NOMO-1 treated with dmso at 0.1 percent for 144 hours (cell line): ENCODE results near the gene FAM83F.
A peak's percentile ranks its signal among the peaks of the same experiment; 100 is the strongest.
"Not testable (repeated sequence)": the region's sequence is repeated elsewhere in the genome, so short reads cannot be mapped to it uniquely, and the experiment has no call there.

ENCODE experiments used
- DNase-seq: peaks from one replicate; lab custom pipeline; 2025; ENCODE audit not compliant: unreplicated experiment; lab: John Stamatoyannopoulos, UW

Gene FAM83F

GRCh38 chr22:39992894-39993293 lies 1.9 kb upstream of the FAM83F start:
- not testable (repeated sequence) for DNase-seq

- DNase-seq, result no peak
These were observed 651 bp upstream of the FAM83F start for GRCh38 chr22:39994041-39994565.

DNA sequence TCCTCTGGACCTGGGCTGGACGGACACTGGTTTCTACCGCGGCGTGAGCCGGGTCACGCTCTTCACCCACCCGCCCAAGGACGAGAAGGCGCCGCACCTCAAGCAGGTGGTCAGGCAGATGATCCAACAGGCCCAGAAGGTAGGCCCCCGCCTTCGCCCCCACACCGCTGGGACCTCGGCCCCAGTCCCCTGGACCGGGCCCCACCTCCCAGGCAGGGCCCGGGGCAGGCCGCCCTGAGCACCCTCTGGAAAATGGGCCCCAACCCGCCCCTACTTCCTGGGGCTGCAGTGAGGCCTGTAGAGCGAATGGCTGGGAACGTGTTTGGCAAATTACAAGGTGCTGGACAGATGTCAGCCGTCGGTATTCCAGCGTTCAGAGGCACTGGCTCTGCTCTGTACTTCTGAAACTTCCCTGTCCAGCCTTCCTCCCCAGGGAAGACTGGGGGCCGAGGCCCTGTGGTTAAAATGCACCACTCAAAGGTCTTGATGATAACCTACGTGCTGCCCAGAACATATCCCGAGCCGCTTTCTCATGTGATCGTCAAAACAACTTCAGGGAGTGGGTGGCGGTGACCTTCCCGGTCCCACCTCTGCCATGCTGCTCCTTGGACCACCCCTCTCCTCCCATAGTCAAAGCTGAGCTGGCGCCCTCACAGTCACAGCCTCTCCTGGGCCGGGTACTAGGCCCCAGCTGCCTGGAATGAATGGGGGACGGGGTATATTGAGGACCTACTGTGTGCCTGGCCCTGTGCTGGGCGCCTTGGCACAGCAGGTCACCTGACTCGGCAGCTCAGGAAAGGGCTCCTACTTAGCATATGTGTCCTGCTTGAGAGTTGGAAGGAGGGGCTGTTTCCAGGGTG lies 869 bp downstream of the FAM83F start:
- DNase-seq, result no peak

GRCh38 chr22:39996732-39997131 lies 2.0 kb downstream of the FAM83F start:
- DNase-seq, result no peak

DNA sequence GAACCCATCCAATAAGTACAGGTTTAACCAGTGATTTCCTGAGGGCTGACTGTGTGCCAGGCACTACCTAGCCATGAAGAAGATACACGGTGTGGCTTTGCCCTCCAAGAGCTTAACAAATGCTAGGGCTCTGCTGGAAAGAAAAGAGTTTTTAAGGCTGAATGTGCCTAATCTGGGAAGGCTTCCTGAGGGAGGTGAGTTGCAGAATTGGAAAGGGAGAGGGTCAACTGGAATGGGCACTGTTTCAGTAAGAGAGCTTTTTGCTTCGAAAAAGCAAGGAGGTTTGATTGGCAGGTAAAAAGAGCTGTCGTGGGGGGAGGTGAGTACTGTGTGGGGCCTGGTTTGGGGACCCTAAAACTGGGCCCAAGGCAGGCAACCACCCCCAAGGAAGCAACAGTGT lies 2.7 kb downstream of the FAM83F start:
- no peak for DNase-seq

DNA sequence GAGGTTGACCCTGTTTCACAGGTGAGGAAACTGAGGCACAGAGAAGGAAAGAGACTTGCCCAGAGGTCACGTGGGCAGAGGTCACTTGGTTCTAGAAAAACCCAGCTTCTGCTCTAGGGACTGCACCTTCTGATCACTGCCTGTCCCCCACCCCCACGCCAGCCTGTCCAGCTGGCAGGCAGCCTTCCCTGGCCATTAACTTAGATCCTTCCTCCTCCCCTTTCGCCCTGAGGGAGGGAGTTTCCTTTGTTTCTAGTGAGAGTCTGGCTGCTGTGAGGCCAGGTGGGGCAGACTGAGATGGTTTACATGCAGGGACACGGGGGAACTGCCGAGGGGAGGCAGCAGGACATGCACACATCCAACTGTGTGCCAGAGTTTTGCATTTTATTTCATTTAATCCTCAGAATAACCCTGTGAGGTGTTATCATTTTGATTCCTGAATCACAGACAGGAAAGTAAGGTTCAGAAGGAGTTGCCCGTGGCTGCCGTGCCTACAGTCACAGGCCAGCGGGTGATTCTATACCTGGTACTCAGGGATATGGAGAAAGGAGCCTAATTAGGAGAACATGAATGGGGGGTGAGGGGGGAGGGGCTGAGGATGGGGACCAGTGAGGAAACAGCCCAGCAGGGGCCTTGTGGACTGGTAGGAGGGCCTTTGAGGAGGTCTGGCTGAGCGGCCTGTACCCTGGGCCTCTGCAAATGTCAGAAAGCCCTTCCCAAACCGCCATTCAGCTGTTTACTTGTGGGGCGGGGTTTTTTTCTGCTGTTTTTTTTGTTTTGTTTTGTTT lies 3.4 kb downstream of the FAM83F start:
- no peak for DNase-seq

DNA sequence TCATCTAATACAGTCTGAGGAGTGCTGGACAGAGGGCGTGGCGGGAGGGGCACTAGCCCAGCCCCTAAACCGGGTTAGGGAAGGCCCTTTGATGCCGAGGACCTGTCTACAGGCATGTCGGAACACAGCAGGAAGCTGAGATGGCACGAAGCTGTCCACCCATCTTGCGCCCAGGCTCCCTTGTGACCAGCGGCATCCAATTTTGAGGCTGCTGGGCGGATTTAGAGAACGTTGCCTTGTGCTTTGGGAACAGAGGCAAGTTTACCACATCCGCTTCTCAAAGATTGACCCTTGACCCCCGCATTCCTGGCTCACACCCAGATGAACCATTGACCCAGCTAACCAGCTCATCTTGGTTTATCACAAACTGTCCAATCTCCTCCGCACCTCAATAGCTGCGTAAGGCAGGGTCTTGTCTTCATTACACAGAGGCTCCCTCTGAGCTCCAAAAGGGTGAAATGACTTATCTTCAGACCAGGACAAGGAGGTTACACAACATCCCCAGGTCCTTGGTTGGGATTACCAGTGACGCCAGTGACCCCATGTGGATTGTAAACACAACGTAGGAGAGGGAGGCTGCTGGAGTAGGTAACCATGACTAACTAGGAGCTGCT lies 4.5 kb downstream of the FAM83F start:
- no peak for DNase-seq

- no peak for DNase-seq
These were observed 5.4 kb downstream of the FAM83F start for GRCh38 chr22:40000171-40000570.

GRCh38 chr22:40001106-40001505 lies 6.4 kb downstream of the FAM83F start:
- no peak for DNase-seq

DNA sequence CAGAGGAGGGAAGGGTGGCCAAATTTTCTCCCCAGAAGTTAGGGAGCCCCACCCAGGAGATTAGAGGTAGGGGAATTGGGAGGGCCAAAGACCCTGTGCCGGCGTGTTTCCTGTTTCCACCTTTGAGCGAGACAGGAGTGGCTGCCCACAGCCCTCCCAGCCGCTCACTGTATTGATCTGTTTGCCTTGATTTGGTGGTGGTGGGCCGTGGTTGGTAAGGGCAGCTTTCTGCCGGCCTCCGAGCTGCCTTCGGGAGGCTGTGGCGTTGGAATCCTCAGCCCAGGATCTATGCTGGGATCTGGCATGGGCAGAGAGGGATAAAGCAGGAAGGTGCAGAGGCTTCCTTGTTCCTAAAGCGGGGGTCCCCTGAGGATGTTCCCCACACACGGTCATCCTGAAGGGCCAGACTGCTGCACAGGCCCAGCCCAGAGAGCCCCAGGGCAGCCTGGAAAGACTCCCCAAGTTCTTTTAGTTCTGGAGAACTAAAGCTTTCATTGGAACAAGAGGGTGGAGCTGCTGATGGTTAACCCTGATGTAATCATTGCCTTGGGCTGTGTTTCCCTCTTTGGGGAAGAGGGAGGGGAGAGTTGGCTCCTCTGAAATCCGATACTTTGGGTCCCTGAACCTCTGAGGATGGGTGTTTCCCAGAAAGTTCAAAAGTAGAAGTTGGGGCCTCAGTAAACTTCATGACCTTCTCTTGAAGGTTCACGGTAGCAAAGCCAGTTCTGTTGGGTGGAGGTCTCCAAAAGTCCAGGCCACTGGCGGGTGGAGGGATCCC lies 7.2 kb downstream of the FAM83F start:
- no peak for DNase-seq

DNA sequence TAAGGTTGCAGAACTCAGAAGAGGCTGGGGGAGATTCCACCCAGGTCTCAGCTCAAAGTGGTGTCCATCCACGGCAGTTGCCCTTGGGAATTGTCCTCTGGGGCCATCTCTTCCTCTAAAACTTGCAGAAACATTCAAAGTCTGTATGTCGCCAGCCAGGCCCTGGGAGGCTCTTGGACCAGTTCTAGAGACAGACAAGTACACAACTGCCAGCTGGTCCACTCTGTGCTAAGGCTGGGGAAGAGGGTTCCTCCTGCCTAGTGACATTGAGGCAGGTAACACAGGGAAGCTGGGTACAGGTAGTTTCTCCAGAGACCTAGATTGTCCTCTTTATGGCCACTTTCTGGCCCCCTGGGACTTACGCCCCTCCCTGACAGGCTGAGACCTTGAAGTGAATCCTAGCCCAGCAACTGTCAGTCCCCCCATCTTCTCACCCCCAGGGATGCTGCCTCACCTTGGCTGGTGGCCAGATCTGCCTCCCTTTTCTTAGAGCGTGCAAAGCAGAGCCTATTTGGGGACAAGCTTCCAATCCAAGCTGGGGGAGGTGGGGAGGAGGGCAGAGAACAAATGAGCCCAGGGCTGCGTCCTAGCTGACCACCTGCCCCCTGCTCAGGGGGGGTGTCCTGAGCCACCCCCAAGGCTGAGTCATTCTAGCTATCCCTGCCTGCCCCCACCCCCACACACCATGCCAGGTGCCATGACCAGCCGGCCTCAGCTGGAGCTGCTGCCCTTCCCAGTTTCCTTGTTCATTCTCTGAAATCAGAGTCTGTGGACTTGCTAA lies 8.4 kb downstream of the FAM83F start:
- DNase-seq, result no peak

GRCh38 chr22:40004836-40005235 lies 10.1 kb downstream of the FAM83F start:
- no peak for DNase-seq

DNA sequence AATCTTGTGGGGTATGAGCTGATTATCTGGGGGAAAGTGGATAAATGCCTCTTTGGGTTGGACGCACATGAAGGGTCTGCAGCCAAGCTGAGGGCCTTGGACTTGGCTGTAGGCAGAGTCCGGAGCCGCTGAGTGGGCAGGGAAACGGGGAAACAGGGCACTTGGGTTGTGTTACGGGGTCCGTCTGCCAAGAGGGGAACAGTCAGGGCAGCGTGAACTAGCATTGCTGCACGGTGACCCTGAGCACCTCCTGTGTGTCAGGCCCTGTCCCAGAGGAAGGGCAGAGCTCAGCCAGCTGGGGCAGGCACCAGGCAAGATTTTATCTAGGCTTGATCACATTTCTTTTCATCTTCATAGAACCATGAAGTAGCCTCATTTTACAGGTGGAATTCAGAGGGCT lies 11.9 kb downstream of the FAM83F start:
- DNase-seq, result no peak

DNA sequence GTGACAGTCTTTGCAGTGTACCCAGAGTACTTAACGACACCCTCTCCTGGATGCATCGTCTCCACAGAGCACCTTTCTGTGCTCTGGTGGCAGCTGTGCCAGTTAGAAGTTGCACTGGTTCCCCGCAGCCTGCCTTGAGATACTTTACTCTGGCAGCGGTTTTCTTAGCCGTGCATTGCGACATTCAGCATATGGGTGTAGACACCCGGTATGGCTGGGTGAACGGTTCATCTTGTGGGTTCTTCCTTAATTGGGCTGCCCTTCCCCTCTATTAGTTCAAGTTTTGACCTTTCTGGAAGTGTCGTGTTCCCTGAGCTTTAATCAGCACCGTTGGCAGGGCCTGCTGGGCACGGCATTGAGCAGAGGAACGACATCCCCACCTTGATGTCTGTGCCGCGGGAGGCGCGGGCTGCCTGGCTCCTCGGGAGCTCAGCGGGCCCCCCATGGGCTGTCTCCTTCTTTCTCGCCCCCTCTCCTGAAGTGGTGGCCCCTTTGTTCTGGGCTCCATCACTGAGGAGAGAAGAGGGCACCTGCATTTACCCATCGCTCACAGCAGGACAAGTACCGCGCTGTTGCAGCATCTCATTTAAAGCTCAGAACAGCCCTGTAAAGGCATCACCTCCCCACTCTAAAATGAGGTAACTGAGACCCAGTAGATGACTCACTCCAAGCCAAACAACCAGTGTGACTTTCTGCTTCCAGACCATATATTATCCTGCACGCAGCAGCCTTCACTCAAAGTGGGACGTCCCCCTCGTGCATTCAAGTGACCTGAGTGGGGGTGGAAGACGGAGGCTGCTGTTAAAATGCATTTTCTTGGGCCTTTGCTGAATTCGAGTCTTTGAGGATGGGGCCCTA lies 13.3 kb downstream of the FAM83F start:
- DNase-seq, result peak; percentile 75

DNA sequence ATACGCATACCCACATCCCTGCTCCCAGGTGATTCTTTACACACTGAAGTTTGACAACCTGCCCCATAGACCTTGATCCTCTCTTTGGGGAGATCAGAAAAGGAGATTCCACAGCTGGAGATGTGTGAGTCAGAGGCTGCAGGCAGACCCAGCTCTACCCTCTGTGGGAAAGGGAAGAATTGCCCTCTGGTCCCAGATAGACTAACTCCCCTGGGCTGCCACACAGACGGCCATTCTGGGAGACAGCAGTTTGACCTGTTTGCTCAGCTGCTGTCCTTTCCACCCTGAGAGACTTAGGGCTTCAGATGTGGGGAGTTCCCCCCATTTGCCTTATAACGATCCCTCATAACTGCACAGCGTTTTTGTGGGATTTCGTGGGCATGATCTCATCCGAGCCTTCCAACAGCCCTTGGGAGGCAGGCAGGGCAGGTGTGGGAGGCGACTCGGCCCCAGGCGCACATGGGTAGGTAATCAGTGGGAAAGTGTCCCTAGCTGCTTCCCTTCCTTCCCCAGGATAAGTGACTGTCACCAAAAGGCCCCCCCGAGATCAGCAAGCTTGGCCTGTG lies 14.1 kb downstream of the FAM83F start:
- DNase-seq, result no peak

- DNase-seq, result no peak
These were observed 14.6 kb downstream of the FAM83F start for GRCh38 chr22:40009292-40009774.

- DNase-seq, result no peak
These were observed 15.4 kb downstream of the FAM83F start for GRCh38 chr22:40009951-40010671.

GRCh38 chr22:40010746-40011145 lies 16.0 kb downstream of the FAM83F start:
- no peak for DNase-seq
